HUES48 (cell line): ENCODE results near the gene UBTFL1.
"Not testable (repeated sequence)": the region's sequence is repeated elsewhere in the genome, so short reads cannot be mapped to it uniquely, and the experiment has no call there.

ENCODE experiments used
- H3K27ac ChIP-seq: one replicate; pipeline ENCODE4 v1.7.0; 2013; ENCODE audit warnings: low read depth, low read length, inconsistent platforms
- H3K27me3 ChIP-seq: 2 replicates; pipeline ENCODE4 v1.6.1; 2013; ENCODE audit warnings: mild to moderate bottlenecking, low read length; ENCODE audit not compliant: control insufficient read depth, insufficient read depth
- H3K36me3 ChIP-seq: 2 replicates; pipeline ENCODE4 v1.6.1; 2013; ENCODE audit warnings: low read length; ENCODE audit not compliant: control insufficient read depth, insufficient read depth
- H3K4me1 ChIP-seq: 2 replicates; pipeline ENCODE4 v1.6.1; 2013; ENCODE audit warnings: mild to moderate bottlenecking, low read length; ENCODE audit not compliant: control insufficient read depth, insufficient read depth
- H3K4me3 ChIP-seq: 2 replicates; pipeline ENCODE4 v1.5.1; 2013; ENCODE audit warnings: mild to moderate bottlenecking, low read depth, low read length
- H3K9ac ChIP-seq: 2 replicates; pipeline ENCODE4 v1.6.1; 2013; ENCODE audit warnings: mild to moderate bottlenecking, low read depth, low read length, moderate library complexity
- H3K9me3 ChIP-seq: 2 replicates; pipeline ENCODE4 v1.6.1; 2013; ENCODE audit warnings: low read length; ENCODE audit not compliant: control insufficient read depth, insufficient read depth

Gene UBTFL1, protein sequence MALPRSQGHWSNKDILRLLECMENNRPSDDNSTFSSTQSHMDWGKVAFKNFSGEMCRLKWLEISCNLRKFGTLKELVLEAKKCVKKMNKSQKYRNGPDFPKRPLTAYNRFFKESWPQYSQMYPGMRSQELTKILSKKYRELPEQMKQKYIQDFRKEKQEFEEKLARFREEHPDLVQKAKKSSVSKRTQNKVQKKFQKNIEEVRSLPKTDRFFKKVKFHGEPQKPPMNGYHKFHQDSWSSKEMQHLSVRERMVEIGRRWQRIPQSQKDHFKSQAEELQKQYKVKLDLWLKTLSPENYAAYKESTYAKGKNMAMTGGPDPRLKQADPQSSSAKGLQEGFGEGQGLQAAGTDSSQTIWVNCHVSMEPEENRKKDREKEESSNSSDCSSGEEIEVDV

GRCh38 chr11:90085650-90086049 lies at the start of gene UBTFL1:
Gene UBTFL1, plus strand, starts transcription at chr11:90085950. Its CDS starts 0 bp downstream, at chr11:90085950.
- not testable (repeated sequence) for H3K4me3 ChIP-seq, H3K36me3 ChIP-seq, H3K27me3 ChIP-seq, H3K9me3 ChIP-seq, H3K4me1 ChIP-seq, H3K27ac ChIP-seq, H3K9ac ChIP-seq

- H3K27ac ChIP-seq, H3K27me3 ChIP-seq, H3K4me1 ChIP-seq: not testable (repeated sequence)
Measured at GRCh38 chr11:90051591-90052209, 34.0 kb upstream of the UBTFL1 start.

GRCh38 chr11:90052311-90052710 lies 33.4 kb upstream of the UBTFL1 start:
- not testable (repeated sequence) for H3K27me3 ChIP-seq, H3K27ac ChIP-seq, H3K36me3 ChIP-seq, H3K9me3 ChIP-seq, H3K9ac ChIP-seq, H3K4me1 ChIP-seq, H3K4me3 ChIP-seq

More at GRCh38 chr11:90051591-90052209, 34.0 kb upstream of the UBTFL1 start:
- H3K9me3 ChIP-seq, H3K9ac ChIP-seq, H3K4me3 ChIP-seq, H3K36me3 ChIP-seq: not testable (repeated sequence)

GRCh38 chr11:90053545-90053944 lies 32.2 kb upstream of the UBTFL1 start:
- not testable (repeated sequence) for H3K27ac ChIP-seq, H3K4me1 ChIP-seq, H3K27me3 ChIP-seq, H3K4me3 ChIP-seq, H3K36me3 ChIP-seq, H3K9me3 ChIP-seq, H3K9ac ChIP-seq

DNA sequence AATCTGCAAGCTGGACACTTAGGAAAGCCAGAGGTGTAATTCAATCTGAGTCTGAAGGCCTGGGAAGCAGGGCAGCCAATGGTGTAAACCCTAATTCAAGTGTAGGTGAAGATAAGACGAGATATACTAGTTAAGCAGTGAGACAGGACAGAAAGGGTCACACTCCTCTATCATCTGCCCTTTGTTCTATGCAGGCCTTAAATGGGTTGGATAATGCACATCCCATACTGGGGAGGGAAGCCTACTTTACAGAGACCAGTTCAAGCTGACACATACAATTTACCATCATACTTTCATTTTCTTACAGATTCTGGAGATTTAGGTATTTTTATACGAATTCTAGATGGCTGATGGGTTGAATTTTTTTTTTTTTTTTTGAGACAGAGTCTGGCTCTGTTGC lies 3.0 kb downstream of the UBTFL1 start:
- not testable (repeated sequence) for H3K27me3 ChIP-seq, H3K4me1 ChIP-seq, H3K27ac ChIP-seq, H3K4me3 ChIP-seq, H3K36me3 ChIP-seq, H3K9me3 ChIP-seq, H3K9ac ChIP-seq

- H3K9me3 ChIP-seq, H3K9ac ChIP-seq, H3K4me3 ChIP-seq, H3K27ac ChIP-seq, H3K27me3 ChIP-seq, H3K36me3 ChIP-seq, H3K4me1 ChIP-seq: not testable (repeated sequence)
Measured at GRCh38 chr11:90095230-90095924, 9.6 kb downstream of the UBTFL1 start.

DNA sequence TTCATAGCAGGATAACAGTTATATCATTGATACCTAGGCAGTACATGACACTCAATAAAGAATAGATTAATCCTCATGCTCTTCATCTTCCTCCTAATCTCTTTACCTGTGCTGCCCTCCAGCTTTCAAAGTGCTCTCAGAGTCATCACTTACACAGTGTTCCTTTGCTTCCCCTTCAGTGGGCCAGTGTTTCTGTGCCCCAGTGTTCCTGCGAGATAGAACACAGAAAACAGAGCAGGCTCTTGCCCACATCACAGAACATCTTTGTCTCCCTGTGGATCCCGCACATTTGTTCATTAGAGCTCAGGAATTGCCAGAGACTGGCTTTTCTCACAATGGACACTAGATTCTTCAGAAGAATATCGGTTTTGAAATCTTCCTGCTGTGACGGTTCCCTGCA lies 12.5 kb downstream of the UBTFL1 start:
- not testable (repeated sequence) for H3K27me3 ChIP-seq, H3K9me3 ChIP-seq, H3K9ac ChIP-seq, H3K36me3 ChIP-seq, H3K4me1 ChIP-seq, H3K27ac ChIP-seq, H3K4me3 ChIP-seq

- Histone ChIP-seq H3K9ac (no peak overlapping the region), H3K36me3 (no peaks in the 10 kb centered on the region), H3K9me3 (no peaks in the 10 kb centered on the region), H3K4me3 (no peak overlapping the region), H3K27me3 (no peaks in the 10 kb centered on the region), H3K4me1 (no peaks in the 10 kb centered on the region), H3K27ac (no peak overlapping the region)
Measured at GRCh38 chr11:90100431-90100830, 14.7 kb downstream of the UBTFL1 start.

- Histone ChIP-seq H3K4me1 (no peaks in the 10 kb centered on the region), H3K4me3 (no peak overlapping the region), H3K9ac (no peak overlapping the region), H3K36me3 (no peaks in the 10 kb centered on the region), H3K27ac (no peak overlapping the region), H3K9me3 (no peaks in the 10 kb centered on the region), H3K27me3 (no peaks in the 10 kb centered on the region)
Measured at GRCh38 chr11:90113541-90113940, 27.8 kb downstream of the UBTFL1 start.

GRCh38 chr11:90120191-90120590 lies 34.4 kb downstream of the UBTFL1 start:
- H3K9me3 ChIP-seq, result no peaks in the 10 kb centered on the region

GRCh38 chr11:90124371-90124770 lies 38.6 kb downstream of the UBTFL1 start:
- H3K9me3 ChIP-seq, result no peaks in the 10 kb centered on the region
- H3K27ac ChIP-seq, result no peak overlapping the region
- no peaks in the 10 kb centered on the region for H3K4me1 ChIP-seq
- no peaks in the 10 kb centered on the region for H3K36me3 ChIP-seq
- H3K9ac ChIP-seq, result no peak overlapping the region
- H3K4me3 ChIP-seq, result no peak overlapping the region
- H3K27me3 ChIP-seq, result no peaks in the 10 kb centered on the region

More at GRCh38 chr11:90120191-90120590, 34.4 kb downstream of the UBTFL1 start:
- no peaks in the 10 kb centered on the region for H3K27me3 ChIP-seq
- no peak overlapping the region for H3K4me3 ChIP-seq
- no peak overlapping the region for H3K9ac ChIP-seq
- no peaks in the 10 kb centered on the region for H3K36me3 ChIP-seq
- no peak overlapping the region for H3K27ac ChIP-seq
- no peaks in the 10 kb centered on the region for H3K4me1 ChIP-seq
